Activated CD8-positive, alpha-beta memory T cell treated with anti-CD3 and anti-CD28 coated beads, Interleukin-2, amount 50 U/mL, for 1 hour (primary cell): ENCODE results near the gene SBSN.

Experiments used
- DNase-seq: peaks from one replicate; pipeline ENCODE4 v3.0.0-alpha.2; 2020; ENCODE audit errors: extremely low read depth

The SBSN gene

GRCh38 chr19:35509018-35509652, 19.0 kb downstream of the SBSN start:
- DNase-seq: no peak

GRCh38 chr19:35508129-35508528, 20.0 kb downstream of the SBSN start:
- no peak for DNase-seq

GRCh38 chr19:35507561-35507960, 20.6 kb downstream of the SBSN start:
- DNase-seq: no peak

- no peak for DNase-seq
Measured at GRCh38 chr19:35506011-35506410, 22.1 kb downstream of the SBSN start.

GRCh38 chr19:35502751-35503150, 25.4 kb downstream of the SBSN start:
- no peak for DNase-seq

GRCh38 chr19:35501684-35502083, 26.4 kb downstream of the SBSN start:
- DNase-seq: no peak

GRCh38 chr19:35500611-35501010, 27.5 kb downstream of the SBSN start:
- DNase-seq: no peak

GRCh38 chr19:35498984-35499527, 29.1 kb downstream of the SBSN start:
- DNase-seq: no peak

- DNase-seq: no peak
Measured at GRCh38 chr19:35498220-35498619, 29.9 kb downstream of the SBSN start.

- no peak for DNase-seq
Measured at GRCh38 chr19:35497406-35497805, 30.7 kb downstream of the SBSN start.

GRCh38 chr19:35495107-35496064, 32.7 kb downstream of the SBSN start:
- DNase-seq: peak; percentile 36

GRCh38 chr19:35493971-35494370, 34.1 kb downstream of the SBSN start:
- no peak for DNase-seq

GRCh38 chr19:35491836-35492360, 36.2 kb downstream of the SBSN start:
- no peak for DNase-seq

- DNase-seq: no peak
Measured at GRCh38 chr19:35490364-35490763, 37.7 kb downstream of the SBSN start, which contains the start of gene KRTDAP. KRTDAP (minus strand) TSS chr19:35490464; CDS start chr19:35490442, 22 bp downstream.

- no peak for DNase-seq
Measured at GRCh38 chr19:35488677-35489076, 39.4 kb downstream of the SBSN start.

GRCh38 chr19:35487656-35488182, 40.4 kb downstream of the SBSN start:
- no peak for DNase-seq

- no peak for DNase-seq
Measured at GRCh38 chr19:35486268-35486708, 41.8 kb downstream of the SBSN start.

- no peak for DNase-seq
Measured at GRCh38 chr19:35484252-35485036, 43.7 kb downstream of the SBSN start.

- no peak for DNase-seq
Measured at GRCh38 chr19:35483089-35483488, 45.0 kb downstream of the SBSN start.

- no peak for DNase-seq
Measured at GRCh38 chr19:35478794-35479677, 49.1 kb downstream of the SBSN start.
